Measurements from ENCODE around the gene SUMO2.

GRCh38 chr17:75188614-75189013, 5.9 kb upstream of the SUMO2 start:
- no peak for TF ChIP-seq YY1 (IDR thresholded peaks at IDR 0.05; ENCODE audit: insufficient read depth, insufficient read length)
- no peak for TF ChIP-seq ZNF274 (IDR thresholded peaks at IDR 0.05; ENCODE audit: low read depth, low read length)
- no peak for TF ChIP-seq SUZ12 (IDR thresholded peaks at IDR 0.05; ENCODE audit: extremely low read depth, insufficient read depth, insufficient read length)
